ENCODE data around the gene GDF9.

- no peak for TF ChIP-seq POLR2A (IDR thresholded peaks at IDR 0.05)
- TF ChIP-seq POLR2AphosphoS5 (IDR thresholded peaks at IDR 0.05), result no peak
Observed at GRCh38 chr5:132825834-132826391, 40.4 kb downstream of the GDF9 start.

Measured in prostate gland (tissue), 1 donor.